ENCODE measurements around the gene LMF2.
A peak's percentile ranks its signal among the peaks of the same experiment; 100 is the strongest.

Gene LMF2

GRCh38 chr22:50456466-50457234, 50.9 kb downstream of the LMF2 start:
- no peak overlapping the region for H3K4me3 ChIP-seq (replicated peaks in 1 of 2; ENCODE audit: low read depth in 2 of 2, low read length in 2 of 2)
- no peak for DNase-seq (ENCODE audit: low read depth in 2 of 2)
- TF ChIP-seq CTCF (IDR thresholded peaks at IDR 0.05; ENCODE audit: low read depth, low read length), result peak; percentile 9

- no peak for DNase-seq (ENCODE audit: low read depth in 2 of 2)
- no peak overlapping the region for H3K4me3 ChIP-seq (replicated peaks in 1 of 2; ENCODE audit: low read depth in 2 of 2, low read length in 2 of 2)
- TF ChIP-seq CTCF (IDR thresholded peaks at IDR 0.05; ENCODE audit: low read depth, low read length), result no peak
These were observed 51.5 kb downstream of the LMF2 start for GRCh38 chr22:50456026-50456425.

- no peak for DNase-seq (ENCODE audit: low read depth in 2 of 2)
- H3K4me3 ChIP-seq (replicated peaks in 1 of 2; ENCODE audit: low read depth in 2 of 2, low read length in 2 of 2), result no peak overlapping the region
- TF ChIP-seq CTCF (IDR thresholded peaks at IDR 0.05; ENCODE audit: low read depth, low read length), result no peak
These were observed 52.3 kb downstream of the LMF2 start for GRCh38 chr22:50455201-50455600.

- no peak overlapping the region for H3K4me3 ChIP-seq (replicated peaks in 1 of 2; ENCODE audit: low read depth in 2 of 2, low read length in 2 of 2)
- TF ChIP-seq CTCF (IDR thresholded peaks at IDR 0.05; ENCODE audit: low read depth, low read length), result no peak
- no peak for DNase-seq (ENCODE audit: low read depth in 2 of 2)
These were observed 52.9 kb downstream of the LMF2 start for GRCh38 chr22:50454556-50455075.

Data from cardiac fibroblast (primary cell).